Cerebellar nuclear complex (tissue), 1 donor: ENCODE measurements around the gene KIF25.

Source experiments
- DNase-seq, 2 experiments: peaks; one replicate each; lab custom pipeline; 2025; lab: John Stamatoyannopoulos, UW

KIF25 gene

DNA sequence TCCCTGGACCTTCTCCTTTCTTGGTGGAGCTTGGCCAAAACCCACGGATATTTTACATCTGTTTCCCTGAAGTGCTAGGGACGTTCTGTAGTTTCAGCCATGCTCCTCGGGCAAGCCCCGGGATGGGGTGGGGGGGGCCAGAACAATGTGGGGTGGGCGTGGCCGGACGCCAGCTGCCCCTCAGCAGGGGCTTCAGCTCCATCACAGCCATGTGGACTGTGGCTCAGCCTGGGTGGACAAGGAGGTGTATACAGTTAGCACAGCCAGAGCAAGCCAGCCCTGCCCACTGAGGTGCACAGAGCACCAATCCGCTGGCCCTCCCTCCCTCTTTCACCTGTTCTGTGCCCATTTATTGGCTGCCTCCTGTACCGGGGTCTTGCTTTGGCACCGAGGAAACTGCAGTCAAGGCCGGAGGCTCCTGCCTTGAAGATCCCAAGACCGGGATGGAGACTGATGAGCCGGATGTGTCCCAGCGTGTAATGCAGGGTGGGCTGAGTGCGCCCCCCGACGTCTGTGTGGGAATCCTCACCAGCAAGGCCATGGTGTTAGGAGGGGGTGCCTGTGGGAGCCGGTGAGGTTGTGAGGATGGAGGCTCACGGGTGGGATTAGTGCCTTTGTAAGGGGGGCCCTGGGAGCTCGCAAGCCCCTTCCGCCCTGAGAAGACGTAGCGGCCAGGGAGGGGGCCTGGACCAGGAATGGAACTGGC, 53.6 kb downstream of the KIF25 start:
- DNase-seq: no peak

DNA sequence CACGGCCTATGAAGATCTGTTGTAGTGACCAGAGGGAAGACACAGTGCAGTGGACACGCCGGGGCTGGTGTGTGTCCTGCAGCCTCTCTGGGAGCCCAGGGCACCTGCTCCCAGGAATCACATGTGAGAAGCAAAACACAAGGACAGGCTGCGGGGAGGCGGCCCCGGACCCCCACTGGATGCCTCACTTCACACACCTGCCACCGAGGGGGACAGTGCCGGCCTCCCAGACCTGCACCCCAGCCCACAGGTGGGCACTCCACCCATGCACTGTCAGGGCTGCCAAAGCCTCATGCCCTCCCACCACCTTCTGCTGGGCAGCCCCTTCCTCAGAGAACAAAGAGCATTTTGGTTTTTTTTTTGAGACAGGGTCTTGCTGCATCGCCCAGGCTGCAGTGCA, 54.2 kb downstream of the KIF25 start:
- no peak for DNase-seq

DNA sequence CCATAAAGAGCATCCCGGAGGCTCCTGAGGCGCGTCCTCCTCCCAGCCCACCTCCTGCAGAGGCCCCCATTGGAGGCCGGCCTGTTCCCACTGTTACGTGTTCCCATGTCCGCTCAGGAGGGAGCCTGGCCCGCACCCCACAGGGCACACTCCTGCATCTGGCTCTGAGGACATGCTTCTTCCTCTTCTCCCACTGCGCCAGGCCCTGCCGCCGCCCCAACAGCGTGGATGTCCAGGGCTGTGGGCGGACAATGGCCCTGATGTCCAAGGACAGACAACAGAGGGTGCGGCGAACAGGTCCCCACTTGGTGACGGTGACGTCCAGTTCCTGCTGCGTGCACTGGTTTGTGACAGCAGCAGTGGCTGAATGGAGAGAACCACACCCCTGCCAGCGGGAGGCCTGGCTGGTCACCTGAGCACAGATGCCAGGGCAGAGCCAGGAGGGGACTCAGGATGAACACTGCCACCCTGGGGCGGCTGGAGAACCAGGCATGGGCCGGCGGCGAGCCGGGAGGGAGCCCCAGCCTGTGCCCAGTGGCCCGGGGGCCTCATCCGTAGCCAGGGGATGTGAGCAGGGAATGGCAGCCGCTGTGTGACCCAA, 54.9 kb downstream of the KIF25 start:
- no peak for DNase-seq

DNA sequence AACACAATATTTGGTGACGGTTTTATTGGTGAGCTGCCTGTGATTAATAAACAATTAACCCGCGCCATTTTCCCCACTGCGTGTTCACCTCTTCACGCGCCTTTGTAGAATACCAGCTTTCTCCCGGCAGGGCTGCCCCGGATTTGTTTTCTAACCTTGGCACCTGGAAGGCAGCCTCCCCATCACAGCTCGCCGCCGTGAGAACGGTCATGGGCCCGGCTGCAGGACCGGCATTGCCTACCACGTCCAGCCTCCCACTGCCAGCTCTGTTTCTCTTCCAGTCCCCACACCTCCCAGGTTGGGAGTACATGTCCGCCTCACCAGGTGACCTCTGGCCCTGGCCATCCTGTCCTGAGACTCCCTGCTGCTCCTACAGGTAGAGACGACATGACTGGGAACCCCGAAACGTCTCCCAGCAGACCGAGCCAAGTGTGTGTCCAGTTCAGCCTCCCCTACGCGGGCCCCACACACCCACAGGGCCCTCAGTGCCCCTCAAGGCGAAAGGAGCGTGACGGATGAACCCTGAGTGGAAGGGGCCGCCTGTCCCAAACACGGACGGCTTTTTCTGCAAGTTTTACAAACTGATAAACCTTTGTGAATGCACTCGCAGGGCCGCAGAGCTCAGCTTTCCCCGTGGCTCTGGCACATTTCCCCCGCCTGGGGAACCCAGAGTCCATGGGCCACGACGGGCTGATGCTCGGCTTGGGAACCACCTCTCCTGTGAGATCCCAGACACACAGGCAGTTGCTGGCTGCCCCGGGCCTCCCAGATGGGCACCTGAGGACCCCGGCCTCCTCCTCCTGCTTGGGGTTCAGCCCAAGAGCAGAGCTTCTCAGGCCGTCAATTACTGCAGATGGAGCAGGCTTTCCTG, 55.9 kb downstream of the KIF25 start:
- no peak for DNase-seq

DNA sequence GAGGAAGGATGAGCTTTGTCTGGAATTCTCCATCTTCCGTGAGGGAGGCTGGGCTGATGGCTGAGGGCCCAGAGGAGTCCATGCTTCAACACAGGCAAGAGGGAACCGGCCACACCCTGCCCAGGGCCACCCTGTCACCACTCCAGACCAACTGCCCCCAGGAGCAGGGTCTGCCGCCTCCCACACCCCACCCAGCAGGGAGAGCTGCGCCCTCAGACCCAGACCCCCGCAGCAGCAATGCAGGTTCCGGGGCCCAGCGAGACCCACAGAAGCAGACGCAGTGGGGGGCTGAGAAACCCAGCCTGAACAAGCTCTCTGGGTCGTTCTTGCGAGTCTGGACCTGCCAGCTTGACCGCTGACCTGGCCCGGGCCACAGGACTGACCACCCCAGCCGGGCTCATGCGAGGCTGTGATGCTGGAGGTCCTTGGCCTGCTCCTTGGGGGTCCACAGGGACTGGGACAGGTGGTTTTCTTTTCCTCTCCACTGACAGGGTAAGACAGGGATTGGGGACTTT, 56.5 kb downstream of the KIF25 start:
- no peak for DNase-seq

DNA sequence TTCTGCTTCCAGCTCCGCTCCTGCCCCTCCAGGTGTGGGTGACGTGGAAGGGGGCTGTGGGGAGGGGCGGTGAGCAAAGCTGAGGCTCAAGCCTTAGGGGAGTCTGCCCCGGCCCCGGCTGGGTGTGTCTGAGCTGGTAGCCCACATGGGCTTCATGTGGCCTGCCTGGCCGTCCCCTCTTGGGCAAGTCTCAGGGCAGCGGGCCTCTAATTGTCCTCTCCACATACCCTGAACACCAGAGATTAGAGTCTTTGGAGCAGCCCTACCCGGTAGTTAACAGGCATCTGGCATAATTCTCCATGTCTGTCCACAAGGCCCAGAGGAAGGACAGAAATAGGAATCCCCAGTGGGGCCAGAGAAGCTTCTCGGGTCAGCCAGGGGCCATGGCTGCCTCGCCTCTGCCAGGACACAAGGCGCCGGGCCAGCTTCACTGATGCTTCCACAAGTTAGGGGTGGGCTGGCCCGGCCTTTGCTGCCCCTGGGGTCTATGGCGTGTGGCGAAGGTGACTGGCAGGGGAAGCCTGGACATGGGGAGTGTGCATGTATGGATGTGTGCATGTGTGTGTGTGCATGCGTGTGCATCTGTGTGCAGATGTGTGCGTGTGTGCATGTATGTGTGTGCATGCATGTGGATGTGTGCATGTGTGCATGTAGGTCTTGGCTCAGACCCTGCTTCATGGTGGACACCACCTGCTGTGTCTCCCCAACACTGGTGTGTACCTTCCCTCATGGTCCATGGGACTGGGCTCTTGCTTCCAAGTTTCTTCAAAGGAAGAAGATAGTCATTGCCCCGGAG, 57.5 kb downstream of the KIF25 start:
- no peak for DNase-seq

DNA sequence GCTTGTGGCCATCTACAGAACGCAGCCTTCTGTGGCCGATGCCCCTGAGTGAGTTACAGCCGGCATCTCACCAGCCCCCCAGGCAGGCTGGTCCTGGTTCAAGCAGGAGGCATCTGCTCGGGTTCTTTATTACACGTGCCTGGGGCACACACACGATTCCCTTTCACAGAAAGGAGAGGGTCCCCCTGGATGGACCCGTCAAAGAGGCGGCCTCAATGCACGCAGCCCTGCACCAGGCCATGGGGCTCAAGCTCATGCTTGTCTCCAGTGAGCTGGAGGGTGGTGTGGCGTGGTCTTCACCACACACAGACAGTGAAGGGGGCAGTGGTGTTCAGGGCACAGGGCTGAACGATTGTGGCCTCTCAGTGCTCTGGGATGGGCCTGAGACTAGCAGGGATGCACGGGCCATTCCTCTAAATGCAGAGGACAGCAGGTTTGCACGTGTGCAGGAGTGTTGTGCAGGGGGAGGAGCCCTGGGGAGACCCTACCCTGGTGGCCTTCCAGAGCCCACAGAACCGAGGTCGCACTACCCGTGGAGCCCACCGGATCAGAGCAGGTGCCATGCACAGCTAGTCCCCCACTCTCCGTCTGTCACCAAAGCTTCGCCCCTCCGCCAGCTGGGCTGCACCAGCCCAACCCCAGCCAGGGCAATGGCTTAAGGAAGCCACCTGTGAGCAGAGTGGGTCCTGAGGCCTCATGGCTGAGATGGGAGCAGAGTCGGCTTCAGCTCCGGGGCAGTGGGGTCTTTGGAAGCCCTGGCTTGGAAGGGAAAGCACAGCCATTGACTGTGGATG, 58.4 kb downstream of the KIF25 start:
- DNase-seq: no peak

DNA sequence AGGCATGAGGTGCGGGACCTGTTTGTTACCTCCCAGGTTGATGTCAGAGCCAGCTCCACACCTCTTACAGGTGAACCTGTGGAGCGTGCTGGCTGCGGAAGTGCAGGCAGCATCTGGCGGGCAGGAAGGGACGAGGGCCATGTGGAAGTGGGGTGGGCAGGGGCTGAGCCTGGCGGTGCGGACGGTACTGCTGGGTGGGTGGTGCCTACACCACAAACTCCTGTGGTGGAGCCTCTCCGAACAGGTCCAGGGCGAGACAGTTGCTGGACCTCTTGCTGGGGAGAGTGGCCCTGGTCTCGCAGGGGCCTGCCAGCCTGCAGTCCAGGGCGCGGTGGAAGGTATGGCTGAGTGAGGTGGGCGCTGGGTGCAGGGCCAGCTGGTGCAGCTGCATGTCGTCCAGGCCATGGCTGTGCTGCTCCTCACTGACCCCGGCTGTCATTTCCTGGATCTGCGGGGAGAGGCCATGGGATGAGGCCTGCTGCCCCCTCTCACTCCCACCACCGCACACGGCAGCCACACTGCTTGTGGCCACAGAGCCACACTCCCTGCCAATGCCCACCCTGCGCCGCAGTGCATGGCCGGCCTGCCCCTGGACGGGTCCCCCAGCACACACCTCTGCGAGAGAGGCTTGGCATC, 59.5 kb downstream of the KIF25 start:
- no peak for DNase-seq

DNA sequence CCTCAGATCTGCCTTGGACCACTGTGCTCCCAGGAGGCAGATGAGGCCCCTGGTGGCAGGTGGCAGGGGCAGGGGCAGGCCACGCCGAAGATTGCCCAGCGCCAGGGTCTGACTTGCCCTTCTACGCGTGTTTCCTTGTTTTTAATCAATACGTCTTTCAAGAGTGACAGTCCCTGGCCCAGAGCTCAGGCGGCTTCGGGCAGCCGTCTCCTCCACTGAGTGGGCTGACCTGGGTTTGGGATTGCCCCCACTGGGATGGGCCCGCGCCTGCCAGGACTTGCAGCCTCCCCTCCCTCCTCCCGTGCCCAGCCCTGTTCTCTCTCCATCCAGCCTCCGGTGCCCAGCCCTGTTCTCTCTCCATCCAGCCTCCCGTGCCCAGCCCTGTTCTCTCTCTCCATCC, 60.4 kb downstream of the KIF25 start:
- DNase-seq: no peak

DNA sequence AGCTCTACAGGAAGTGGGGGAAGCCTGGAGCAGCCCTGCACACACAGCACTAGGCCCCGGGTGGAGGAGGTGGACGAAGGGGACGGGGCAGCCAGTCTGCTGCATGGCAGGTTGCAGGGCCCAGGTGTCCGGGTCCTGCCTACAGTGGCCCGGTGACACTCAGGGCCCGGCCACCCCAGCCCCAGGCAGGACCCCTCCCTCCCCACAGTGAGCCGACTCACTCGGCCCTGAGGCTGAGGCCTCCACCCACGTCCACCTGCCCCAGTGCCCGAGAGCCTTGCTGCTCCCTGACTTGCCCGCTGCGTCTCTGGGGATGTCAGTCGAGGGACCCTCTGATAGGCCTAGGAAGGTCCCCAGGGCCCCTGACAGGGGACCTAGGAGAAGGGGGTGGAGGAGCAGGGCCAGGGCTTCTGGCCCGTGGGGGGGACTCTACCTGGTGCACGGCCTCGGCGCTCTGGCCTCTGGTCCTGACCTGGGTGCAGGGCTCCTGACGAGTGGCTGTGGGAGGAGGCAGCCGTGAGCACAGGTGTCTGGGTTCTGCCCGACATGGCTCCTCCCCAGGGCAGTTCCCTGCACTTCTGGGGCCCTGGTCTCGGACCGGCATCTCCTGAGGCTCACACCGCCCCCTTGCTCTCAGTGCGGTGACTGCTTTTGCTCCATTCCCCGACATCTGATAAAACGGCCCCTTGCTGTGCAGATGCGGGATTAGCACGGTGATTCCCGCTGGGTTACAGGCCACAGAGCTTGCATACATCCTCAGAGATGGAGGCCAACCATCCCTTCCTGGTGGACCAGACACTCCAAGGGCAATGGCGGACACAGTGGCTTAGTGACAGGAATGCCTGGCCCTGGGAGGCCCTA, 61.5 kb downstream of the KIF25 start:
- DNase-seq: no peak

DNA sequence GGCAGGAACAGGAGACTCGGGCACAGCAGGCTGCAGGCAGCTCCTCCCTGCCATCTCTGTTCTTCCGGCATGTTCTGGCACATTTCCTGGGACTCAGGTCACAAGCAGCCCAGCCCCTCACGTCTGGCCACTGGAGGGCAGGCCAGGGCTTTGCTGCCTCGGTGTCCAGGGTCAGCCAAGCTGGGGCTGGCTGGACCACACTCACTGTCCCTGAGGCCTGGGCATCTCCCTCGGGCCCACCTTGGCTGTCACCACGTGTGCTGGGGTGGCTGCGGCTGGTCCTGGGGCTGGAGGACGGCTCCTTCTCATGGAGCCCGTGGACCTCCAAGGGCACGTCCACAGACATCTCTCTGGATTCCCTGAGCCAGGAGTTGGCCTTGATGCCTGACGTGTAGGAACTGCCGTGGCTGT, 63.1 kb downstream of the KIF25 start:
- no peak for DNase-seq

DNA sequence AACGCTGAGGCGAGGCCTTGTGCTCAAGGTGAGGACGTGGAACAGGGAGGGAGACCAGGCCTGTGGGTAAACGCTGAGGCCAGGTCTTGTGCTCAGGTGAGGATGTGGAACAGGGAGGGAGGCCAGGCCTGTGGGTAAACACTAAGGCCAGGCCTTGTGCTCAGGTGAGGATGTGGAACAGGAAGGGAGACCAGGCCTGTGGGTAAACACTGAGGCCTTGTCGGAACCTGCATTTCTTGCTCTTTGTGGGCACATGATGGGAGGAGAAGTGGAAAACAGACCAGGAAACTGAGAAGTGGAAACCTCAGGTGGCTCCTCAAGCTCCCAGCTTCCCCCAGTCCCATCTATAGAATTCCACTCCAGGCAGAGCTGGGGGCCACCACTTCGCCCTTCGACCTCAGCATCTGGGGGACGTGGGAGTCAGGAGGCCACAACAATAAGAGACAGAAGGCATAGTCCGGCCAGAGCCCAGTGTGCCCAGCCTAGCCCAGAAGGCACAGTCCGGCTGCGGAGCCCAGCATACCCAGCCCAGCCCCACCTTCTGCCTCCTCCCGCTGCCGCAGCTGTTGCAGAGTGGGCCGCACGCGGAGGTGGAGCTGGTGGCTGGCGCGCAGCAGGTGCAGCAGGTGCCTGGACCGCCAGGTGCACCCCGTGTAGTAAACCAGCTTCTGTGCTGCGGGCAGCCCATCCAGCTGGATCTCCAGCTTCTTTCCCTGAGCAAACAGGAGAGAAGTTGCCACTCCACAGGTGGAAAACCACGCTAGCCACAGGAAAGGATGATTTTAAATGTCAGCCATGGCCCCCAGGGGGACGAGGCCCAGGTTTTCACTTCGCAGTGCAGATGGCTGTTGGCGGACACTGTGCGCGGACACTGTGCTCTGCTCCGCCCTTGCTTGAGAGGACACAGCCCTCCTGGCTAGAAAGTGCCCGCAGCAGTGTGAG, 64.1 kb downstream of the KIF25 start:
- DNase-seq: no peak

DNA sequence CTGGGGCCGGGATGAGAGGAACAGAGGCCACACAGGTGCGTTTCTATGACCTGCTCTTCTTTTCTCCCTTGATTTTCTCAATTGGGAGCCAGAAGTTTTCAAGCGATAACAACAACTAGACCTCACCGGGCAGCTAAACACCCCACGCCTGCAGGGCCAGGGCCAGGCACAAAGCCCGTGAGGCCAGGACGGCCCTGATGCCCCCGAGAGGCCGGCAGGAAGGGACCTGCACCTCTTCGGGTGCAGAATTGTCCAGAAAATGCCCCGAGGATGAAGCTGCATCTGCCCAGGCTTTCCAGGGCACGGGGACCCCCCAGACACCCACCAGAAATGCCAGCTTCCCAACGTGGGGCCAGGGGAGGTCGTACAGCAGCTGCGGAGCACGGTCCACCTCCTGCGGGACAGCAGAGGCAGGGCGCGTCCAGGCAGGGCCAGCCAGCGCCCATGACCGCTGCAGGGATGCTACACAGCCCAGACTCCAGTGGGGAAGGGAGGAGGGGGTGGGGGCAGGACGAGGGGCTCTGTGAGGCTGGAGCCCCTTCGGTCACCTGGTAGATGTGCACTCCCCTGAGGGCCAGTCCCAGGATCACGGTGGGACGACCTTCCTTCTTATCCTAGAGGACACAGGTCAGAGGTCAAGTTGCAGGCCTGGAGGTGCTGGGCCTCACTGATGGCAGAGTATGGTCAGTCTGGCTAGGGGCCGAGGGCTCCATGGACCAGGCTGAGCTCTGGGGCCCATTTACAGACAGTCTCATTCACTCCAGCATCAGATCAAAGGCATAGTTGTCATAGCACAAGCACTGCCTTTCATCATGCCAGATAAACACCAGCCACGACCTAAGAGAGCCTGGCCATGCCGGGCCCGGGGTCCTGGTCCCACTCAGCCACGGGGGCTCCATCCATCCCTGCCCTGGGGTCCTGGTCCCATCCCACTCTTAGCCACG, 65.1 kb downstream of the KIF25 start:
- no peak for DNase-seq

DNA sequence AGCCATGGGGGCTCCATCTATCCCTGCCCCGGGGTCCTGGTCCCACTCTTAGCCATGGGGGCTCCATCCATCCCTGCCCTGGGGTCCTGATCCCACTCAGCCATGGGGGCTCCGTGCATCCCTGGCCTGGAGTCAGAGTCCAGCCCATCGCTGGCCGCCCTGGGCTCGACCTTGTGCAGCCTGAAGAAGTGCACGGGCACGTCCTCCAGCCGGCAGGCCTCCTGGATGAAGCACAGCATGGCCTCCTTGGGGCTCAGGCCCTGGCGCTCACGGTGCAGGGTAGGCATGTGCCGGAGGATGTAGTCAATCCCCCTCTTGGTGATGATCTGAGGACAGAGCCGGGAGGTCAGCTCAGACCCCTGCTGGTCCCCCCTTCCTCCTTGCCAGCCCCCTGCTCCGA, 66.0 kb downstream of the KIF25 start:
- DNase-seq: no peak

DNA sequence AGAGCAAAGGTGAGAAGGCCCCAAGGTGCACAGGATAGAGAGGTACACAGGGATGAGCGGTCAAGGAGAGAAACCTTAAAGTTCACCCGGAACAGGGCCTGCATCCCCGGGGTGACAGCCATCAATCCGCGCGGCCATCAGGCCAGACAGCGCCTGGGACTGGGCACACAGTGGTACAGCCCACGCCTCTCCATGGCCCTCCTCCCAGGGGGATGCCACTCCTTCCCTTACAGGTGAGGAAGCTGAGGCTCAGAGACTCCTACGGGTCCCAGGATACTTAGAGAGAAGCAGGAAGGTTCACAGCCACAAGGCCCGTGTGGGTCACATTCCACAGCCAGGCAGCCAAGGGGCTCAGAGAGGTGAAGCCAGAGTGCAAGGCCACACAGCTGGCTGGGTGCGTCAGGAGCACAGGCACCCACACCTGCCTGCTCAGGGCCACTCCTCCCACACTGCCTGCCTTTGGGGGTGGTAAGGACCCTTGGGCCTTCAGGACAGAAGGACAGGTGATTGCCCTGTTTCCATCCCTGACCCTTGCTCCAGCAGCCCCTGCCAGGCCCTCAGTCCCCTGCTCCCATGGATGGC, 66.8 kb downstream of the KIF25 start:
- no peak for DNase-seq

DNA sequence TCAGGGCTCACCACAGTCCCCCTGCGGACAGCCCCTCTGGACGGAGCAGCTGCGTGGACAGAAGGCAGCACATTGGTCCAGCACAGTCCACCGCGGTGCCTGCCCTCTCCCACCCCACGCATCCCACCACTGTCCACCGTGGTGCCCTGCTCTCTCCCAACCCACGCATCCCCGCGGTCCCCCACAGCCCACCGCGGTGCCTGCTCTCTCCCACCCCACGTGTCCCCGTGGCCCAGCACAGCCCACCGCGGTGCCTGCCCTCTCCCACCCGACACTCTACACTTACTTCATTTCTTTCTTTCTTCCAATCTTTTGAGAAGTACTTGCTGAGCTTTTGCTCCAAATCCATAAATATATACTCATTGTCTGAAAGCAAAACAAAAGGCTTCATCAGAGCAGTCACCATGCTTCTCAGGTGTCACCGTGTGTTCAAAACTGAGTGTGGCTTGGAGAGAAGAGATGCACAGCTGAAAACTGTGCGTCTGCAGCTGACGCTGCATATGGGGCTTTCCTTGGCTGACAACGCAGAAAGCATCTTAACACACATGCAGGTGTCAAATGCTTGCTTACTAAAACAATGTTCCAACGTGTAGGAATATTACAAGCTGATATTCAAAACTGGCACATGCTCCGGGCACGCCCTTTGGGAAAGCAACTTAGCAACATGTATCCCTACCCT, 69.7 kb downstream of the KIF25 start:
- DNase-seq: no peak
